Measurements from ENCODE around the gene SOX1. TPM values are rescaled to one million over a fixed set of nuclear protein-coding genes. Genes with fewer than 3 reads are reported as not detected.

SOX1 gene
- total and polyA plus RNA-seq, 8 donors: not detected

DNA sequence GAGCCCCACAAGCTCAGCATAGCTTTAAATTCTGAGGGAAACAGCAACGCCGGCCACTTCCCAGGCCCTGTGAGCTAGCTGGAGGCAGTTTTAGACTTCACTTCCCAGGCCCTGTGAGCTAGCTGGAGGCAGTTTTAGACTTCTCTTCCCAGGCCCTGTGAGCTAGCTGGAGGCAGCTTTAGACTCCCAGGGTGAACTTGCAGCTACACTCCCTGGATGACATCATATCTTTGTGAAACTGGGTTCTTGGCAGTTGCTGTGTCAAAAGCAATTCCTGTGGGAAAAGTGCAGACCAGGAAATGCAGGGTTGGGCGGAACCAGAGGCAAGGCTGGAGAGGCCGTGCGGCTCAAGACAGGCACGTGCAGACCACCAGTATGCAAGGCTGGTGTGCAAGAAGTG, 12.7 kb downstream of the SOX1 start:
- H3K27me3 ChIP-seq: peaks cover 8 to 66% (median 33%) of the 10 kb centered on the region in 3 donors
- peaks cover 6 to 23% (median 17%) of the 10 kb centered on the region in 4 donors for H3K9me3 ChIP-seq
- no peaks in the 10 kb centered on the region for H3K36me3 ChIP-seq
- WGBS, 5 donors: 49 to 68% (median 65%) methylated on average over 6 of the region's 6 CpGs
- no peaks in the 10 kb centered on the region for H3K4me1 ChIP-seq
- no peak for DNase-seq
- no peak overlapping the region for H3K4me3 ChIP-seq
- intact Hi-C loops (cut with DNase I; ENCODE audit: low total_unique reads): no loop called here
- H3K27ac ChIP-seq: no peak overlapping the region
- TF ChIP-seq POLR2AphosphoS5 (IDR thresholded peaks at IDR 0.05) (no peak), EP300 (IDR thresholded peaks at IDR 0.05) (no peak), POLR2A (IDR thresholded peaks at IDR 0.05) (no peak)
- TF ChIP-seq, protein P1, sequence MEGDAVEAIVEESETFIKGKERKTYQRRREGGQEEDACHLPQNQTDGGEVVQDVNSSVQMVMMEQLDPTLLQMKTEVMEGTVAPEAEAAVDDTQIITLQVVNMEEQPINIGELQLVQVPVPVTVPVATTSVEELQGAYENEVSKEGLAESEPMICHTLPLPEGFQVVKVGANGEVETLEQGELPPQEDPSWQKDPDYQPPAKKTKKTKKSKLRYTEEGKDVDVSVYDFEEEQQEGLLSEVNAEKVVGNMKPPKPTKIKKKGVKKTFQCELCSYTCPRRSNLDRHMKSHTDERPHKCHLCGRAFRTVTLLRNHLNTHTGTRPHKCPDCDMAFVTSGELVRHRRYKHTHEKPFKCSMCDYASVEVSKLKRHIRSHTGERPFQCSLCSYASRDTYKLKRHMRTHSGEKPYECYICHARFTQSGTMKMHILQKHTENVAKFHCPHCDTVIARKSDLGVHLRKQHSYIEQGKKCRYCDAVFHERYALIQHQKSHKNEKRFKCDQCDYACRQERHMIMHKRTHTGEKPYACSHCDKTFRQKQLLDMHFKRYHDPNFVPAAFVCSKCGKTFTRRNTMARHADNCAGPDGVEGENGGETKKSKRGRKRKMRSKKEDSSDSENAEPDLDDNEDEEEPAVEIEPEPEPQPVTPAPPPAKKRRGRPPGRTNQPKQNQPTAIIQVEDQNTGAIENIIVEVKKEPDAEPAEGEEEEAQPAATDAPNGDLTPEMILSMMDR (IDR thresholded peaks at IDR 0.05): no peak

DNA sequence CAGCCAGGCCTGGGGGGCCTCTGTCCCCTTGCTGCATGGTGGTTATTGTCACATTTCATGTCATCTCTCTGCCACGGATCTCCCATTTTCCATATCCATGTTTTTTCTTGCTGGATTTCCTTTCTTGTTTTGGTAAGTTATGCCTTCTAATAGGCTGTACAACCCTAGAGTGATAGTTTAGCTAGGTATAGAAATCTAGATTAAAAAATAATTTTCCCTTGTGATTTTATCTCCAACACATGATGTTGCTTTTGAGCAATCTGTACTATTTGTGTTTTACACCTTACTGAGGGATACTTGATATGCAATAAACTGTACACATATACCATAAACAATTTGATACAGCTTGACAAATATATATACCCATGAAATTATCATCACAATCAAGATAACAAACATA, 17.0 kb downstream of the SOX1 start:
- Histone ChIP-seq H3K27me3 (peaks cover 0 to 55% (median 8%) of the 10 kb centered on the region in 3 donors), H3K4me3 (no peak overlapping the region), H3K36me3 (no peaks in the 10 kb centered on the region), H3K27ac (no peak overlapping the region), H3K9me3 (peaks cover 7 to 36% (median 30%) of the 10 kb centered on the region in 4 donors), H3K4me1 (no peaks in the 10 kb centered on the region)
- 90 to 98% (median 97%) methylated on average over 1 of the region's 1 CpG for WGBS, 5 donors
- DNase-seq: no peak
- TF ChIP-seq EP300 (IDR thresholded peaks at IDR 0.05): no peak
- no peak for TF ChIP-seq POLR2AphosphoS5 (IDR thresholded peaks at IDR 0.05)
- TF ChIP-seq POLR2A (IDR thresholded peaks at IDR 0.05): no peak
- TF ChIP-seq, protein P1 (IDR thresholded peaks at IDR 0.05): no peak
- intact Hi-C loops (cut with DNase I; ENCODE audit: low total_unique reads): no loop called here

DNA sequence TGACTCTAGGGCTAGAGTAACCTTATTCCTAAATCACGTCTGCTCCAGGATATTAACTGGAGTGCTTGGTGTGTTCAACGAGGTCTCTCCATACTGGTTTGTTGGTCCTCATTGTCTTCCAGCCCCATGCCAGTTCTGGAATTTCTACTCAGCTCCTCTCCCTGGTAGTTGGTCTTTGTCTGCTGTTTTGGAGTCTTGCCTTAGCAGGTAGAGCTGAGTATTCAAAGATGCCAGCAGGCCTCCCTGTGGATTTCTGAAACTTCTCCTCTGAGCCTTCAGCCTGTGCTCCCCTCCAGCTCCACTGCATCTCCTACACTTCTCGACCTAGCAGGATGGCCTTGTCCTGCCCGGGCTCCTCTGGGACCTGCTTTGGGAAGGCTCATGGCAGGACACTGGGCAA, 25.5 kb downstream of the SOX1 start:
- Histone ChIP-seq H3K27me3 (peaks cover 0 to 54% (median 3%) of the 10 kb centered on the region in 3 donors), H3K36me3 (no peaks in the 10 kb centered on the region)
- WGBS, 5 donors: 57 to 68% (median 64%) methylated on average over 4 of the region's 4 CpGs

DNA sequence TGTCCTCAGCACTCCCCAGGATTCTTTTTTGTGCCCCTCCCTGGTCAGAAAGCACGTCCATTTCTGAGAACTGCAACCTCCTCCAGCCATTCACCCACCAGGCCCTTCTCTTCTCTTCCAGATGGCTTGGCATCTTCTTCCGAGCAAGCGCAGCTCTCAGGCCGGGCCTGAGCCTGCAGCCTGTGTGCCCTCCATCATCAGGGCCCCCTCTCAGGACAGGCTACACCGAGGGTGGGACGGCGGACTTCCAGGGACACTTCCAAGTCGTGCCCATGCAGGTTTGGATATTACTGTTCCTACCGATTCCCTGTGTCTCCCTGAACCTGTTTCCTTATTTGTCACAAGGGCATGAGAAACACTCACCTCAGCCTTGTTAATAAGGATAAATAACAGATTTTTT, 28.4 kb downstream of the SOX1 start:
- peaks cover 0 to 55% (median 5%) of the 10 kb centered on the region in 3 donors for H3K27me3 ChIP-seq
- no peak overlapping the region for H3K27ac ChIP-seq
- no peak overlapping the region for H3K4me3 ChIP-seq
- intact Hi-C loops (cut with DNase I; ENCODE audit: low total_unique reads): no loop called here
- DNase-seq: no peak
- 76 to 87% (median 79%) methylated on average over 9 of the region's 9 CpGs for WGBS, 5 donors
- TF ChIP-seq EP300 (IDR thresholded peaks at IDR 0.05) (no peak), POLR2AphosphoS5 (IDR thresholded peaks at IDR 0.05) (no peak), POLR2A (IDR thresholded peaks at IDR 0.05) (no peak)
- TF ChIP-seq, protein P1 (IDR thresholded peaks at IDR 0.05): no peak
- H3K9me3 ChIP-seq: no peaks in the 10 kb centered on the region
- no peaks in the 10 kb centered on the region for H3K4me1 ChIP-seq
- no peaks in the 10 kb centered on the region for H3K36me3 ChIP-seq

More for the DNA sequence above, 25.5 kb downstream of the SOX1 start:
- Histone ChIP-seq H3K4me1 (no peaks in the 10 kb centered on the region), H3K27ac (no peak overlapping the region), H3K4me3 (no peak overlapping the region), H3K9me3 (no peaks in the 10 kb centered on the region)
- no peak for DNase-seq
- no peak for TF ChIP-seq EP300 (IDR thresholded peaks at IDR 0.05)
- intact Hi-C loops (cut with DNase I; ENCODE audit: low total_unique reads): no loop called here

DNA sequence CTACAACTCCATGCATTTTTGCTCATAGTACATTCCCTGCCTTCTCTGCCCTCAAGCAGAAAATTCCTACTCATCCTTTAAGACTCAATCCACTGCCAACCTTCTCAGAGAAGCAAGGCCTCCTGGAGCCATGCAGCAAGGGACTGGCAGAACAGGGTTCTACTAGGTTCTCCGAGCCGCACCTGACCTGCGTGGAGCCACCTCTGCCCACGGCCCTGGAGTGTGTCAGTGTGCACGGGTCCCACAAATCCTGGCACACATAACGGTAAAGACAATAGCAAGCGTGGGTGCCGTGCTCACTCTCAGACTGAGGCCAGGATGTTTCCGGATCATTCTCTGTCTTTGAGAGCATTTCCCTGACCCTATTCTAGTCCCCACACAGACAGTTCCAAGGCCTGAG, 30.0 kb downstream of the SOX1 start:
- intact Hi-C loops (cut with DNase I; ENCODE audit: low total_unique reads): no loop called here
- 90 to 95% (median 91%) methylated on average over 9 of the region's 9 CpGs for WGBS, 5 donors
- Histone ChIP-seq H3K9me3 (no peaks in the 10 kb centered on the region), H3K36me3 (no peaks in the 10 kb centered on the region), H3K27me3 (peaks cover 0 to 72% (median 8%) of the 10 kb centered on the region in 3 donors), H3K4me3 (no peak overlapping the region), H3K4me1 (no peaks in the 10 kb centered on the region), H3K27ac (no peak overlapping the region)
- no peak for DNase-seq
- no peak for TF ChIP-seq EP300 (IDR thresholded peaks at IDR 0.05)
- TF ChIP-seq POLR2A (IDR thresholded peaks at IDR 0.05): no peak
- no peak for TF ChIP-seq POLR2AphosphoS5 (IDR thresholded peaks at IDR 0.05)
- TF ChIP-seq, protein P1 (IDR thresholded peaks at IDR 0.05): no peak
